CD1c-positive myeloid dendritic cell (primary cell): ENCODE measurements around the gene ATP1A2.

ENCODE experiments used
- DNase-seq: peaks from one replicate; pipeline ENCODE4 v3.0.0-alpha.2; 2016; ENCODE audit errors: extremely low spot score

Gene ATP1A2

DNA sequence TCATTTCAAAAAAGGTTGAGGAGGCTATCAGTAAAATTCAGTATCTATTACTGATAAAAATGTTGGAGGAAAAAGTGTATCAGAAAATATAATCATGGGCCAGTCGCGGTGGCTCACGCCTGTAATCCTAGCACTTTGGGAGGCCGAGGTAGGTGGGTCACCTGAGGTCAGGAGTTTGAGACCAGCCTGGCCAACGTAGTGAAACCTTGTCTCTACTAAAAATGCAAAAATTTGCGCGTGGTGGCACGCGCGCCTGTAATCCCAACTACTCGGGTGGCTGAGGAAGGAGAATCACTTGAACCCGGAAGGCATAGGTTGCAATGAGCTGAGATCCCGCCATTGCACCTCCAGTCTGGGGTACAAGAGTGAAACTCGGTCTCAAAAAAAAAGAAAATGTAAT is 30.5 kb downstream of the ATP1A2 start:
- DNase-seq = no peak

DNA sequence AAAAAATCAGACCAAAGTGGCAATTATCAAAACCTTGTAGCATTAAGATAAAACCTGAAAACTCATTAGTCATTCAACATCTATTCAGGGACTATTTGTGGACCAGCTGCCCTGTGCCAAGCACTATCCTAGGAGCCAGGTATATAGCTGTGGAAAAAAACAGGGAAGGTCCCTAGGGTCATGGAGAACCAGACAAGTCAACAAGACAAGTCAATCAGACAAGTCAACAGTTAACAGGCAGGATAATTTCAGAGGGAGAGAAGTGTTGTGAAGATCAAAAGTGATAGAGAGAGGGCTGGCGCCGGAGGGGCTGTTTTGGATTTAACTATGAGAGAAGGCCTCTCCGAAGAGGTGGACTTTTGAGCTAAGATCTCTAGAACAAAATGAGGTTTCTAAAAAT is 32.6 kb downstream of the ATP1A2 start:
- no peak for DNase-seq

DNA sequence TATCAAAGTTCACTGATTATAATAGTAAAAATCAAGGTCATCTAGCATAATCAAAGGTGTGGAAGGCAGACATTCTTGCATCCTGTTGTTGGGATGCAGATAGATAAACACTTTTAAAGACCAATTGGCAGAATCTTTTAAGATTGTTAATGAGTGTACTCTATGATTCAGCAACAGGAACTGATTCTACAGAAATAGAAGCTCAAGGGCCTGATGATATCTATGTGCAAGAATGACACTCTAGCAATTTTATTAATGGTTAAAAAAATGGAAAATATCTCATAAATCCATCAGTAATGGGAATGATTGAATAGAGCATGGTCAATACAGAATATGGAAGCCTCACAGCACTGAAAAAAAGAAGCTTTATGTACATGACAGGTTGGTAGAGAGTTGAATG is 33.7 kb downstream of the ATP1A2 start:
- DNase-seq = no peak

DNA sequence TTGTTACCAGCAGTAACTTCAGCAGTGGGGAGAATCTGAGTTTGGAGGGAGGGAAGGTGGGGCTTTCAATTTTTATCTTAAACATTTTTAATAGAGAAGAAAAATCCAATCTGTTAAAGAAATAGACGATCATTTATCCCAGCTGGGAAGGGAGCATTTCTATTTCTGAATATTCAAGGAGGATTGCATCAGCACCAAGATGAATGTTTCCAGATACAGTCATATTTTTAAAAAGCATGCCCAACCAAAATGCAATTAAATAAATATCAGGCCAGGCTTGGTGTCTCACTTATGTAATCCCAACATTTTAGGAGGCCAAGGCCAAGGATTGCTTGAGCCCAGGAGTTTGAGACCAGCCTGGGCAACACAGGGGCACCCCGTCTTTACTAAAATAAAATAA is 34.2 kb downstream of the ATP1A2 start:
- DNase-seq = no peak

DNA sequence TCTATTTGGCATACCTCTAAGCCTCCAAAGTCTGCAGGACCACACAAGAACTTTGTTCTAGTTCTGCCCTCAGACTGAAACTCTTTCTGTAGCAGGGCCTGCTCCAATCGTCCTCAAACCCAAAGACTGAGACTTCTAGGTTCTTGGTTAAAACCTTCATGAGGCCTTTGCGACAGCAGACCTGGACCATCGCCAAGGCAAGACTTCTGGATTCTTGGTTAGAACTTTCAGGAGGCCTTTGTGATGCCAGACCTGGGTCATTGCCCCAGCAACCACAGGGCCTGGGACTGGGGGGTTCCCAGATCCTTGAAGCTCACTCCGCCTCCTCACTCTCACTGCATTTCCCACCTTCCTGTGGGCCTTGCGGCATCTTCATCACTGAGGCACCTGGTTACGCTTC is 35.7 kb downstream of the ATP1A2 start, which contains the start of gene ATP1A4:
TSS of gene ATP1A4 (plus strand) at position 301 of the 400 bp plus-strand sequence. CDS start 438 bp downstream, outside the sequence.
- DNase-seq = no peak

DNA sequence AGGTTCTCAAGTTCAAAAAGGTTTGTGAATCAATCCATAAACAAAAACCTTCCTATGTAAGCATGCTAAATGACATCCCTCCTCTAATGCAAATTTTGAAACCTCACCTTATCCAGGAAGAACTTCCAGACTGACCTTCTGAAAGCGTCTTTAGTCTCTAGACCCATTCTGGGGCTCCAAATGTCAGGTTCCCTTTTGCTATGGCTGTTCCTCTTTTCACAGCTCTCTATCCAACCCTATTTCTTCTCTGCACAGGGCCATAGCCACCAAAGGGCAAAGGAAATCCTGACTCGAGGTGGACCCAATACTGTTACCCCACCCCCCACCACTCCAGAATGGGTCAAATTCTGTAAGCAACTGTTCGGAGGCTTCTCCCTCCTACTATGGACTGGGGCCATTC is 39.2 kb downstream of the ATP1A2 start:
- DNase-seq = peak; percentile 60

DNA sequence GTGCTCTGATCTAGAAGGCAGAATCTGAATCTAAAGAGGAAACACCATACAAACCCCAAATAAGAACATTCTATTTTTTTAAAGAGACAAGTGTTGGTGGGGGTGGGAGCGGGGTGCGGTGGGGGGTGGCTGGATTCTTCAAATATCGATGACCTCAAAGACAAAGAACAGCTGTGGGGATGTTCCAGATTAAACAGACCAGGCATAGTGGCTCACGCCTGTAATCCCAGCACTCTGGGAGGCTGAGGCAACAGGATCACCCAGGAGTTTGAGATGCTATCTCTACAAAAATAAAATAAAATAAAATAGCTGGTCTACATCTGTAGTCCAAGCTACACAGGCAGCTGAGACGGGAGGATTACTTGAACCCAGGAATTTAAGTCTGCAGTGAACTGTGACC is 40.8 kb downstream of the ATP1A2 start:
- DNase-seq = no peak

DNA sequence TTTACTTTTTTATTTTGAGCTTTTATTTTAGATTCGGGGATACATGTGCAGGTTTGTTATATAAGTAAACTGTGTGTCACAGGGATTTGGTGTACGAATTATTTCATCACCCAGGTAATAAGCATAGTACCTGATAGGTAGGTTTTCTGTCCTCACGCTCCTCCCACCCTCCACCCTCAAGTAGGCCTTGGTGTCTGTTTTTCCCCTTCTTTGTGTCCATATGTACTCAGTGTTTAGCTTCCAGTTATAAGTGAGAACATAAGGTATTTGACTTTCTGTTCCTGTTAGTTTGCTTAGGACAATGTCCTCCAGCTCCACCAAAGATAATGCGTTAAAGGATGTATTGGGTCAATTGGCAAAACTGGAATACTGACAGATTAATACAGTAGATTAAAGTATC is 41.6 kb downstream of the ATP1A2 start:
- no peak for DNase-seq

DNA sequence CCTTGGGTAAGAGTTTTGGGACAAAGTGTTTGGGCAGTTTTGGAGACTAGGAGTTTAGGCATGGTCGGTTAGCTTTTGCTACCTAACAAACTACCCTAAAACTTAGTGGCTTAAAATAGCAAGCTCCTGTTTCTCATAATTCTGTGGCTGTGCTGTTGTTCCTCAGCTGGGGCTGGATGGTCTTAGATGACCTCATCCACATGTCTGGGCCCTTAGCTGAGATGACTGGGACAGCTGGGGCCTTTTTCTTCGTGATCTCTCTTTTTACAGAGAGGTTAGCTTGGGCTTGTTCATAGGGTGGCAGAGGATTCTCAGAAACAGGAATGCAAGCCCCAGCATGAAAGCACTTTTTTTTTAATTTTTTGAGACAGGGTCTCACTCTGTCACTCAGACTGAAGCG is 42.5 kb downstream of the ATP1A2 start:
- no peak for DNase-seq

DNA sequence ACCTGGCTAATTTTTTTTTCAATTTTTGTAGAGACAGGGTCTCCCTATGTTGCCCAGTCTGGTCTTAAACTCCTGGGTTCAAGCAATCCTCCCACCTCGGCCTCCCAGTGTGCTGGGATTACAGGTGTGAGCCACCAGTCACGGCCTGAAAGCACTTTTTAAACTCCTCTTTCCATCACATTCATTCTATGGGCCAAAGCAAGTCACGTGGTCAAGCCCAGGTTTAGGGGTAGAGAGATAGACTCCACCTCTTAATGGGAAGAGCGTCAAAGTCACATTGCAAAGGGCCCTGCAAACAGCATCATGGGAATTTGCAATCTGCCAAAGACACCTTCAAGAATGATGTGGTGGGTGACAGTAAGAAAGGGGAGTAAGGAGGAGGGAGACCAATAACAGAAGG is 43.0 kb downstream of the ATP1A2 start:
- no peak for DNase-seq

DNA sequence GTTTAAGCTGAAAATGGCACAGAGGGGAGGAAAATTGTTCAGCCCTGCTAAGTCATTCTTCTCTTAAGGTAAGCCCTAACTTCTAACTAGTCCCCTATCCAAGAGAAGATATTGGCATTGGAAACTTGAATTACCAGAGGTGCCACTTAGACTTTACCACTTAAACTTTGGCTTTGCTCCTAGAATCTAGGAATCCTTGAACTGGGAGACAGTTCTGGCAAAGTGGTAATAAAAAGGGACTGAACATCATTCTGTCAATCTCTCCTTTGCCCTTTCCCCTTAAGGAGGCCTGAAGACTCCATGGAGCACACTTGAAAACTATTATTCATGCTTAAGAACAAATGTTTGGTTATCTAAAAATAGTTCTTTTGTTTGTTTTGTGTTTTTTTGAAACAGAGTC is 44.3 kb downstream of the ATP1A2 start:
- DNase-seq = no peak

DNA sequence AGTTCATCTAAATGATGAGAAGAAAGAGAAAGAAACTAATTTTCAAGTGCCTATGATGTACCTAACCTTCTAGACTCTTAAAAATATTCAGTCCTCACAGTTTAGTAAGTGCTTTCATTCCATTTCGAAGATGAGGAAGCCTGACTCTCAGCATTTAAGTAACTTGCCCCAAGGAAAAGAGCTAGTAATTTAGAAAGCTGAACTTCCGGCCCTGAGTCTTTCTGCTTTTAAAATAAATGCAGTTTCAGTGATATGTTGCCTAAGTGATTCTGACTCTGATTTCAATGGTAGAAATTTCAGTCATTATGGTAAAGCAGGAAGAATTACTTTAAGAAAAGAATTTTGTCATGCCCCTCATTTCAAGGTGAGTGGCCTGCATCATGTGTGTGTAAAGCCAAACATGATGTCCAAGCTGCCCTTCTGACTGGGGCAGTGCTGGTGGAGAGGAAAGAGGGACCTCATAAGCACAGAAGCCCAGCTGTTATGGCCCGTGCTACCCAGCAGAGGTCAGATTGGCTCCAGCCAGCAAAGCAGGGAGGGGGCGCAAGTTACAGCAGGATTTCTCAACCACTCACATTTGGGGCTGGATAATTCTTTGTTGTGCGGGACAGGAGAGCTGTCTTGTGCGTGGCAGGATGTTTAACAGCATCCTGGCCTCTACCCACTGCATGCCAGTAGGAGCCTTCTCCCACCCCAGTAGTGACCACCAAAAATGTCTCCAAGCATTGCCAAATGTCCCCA is 46.6 kb downstream of the ATP1A2 start:
- peak; percentile 36 for DNase-seq

DNA sequence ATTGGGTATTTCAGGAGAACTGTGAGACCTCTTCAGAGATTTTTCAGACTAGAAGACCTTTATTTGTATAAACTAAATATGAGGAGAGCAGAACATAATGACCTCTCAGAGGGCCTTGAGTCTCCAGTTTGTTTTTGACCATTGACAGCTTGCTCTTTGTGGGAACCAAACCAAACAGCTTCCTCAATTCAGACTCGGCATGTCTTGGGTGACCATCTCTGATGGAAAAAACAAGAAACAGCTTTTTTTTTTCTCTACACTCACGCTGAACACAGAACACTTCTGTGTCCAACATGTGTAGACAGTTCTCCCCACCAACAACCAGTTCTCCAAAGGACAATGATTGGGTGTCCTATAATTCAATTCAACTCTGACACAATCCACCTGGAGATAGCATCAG is 47.4 kb downstream of the ATP1A2 start:
- peak; percentile 62 for DNase-seq

DNA sequence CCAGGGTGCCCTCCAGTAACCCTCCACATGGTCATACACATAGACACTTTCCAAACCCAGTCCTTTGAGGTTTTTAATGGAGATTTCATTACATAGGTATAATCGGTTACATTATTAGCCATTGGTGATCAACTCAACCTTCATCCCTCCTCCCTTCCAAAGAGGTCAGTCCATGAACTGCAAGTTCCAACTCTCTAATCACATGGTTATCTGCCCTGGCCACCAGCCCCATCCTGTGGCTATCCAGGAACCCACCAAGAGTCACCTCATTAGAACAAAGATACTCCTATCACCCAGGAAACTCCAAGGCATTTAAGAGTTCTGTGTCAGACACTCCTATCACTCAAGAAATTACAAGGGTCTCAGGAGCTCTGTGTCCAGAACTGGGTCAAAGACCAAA is 48.1 kb downstream of the ATP1A2 start:
- DNase-seq = no peak

DNA sequence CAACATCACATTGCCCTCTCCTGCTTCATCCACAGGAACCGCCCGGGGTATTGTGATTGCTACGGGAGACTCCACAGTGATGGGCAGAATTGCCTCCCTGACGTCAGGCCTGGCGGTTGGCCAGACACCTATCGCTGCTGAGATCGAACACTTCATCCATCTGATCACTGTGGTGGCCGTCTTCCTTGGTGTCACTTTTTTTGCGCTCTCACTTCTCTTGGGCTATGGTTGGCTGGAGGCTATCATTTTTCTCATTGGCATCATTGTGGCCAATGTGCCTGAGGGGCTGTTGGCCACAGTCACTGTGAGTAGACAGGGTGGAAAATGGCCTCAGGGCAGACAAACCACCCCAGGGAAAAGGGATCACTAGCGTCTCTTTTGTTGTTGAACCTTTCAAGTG is 48.6 kb downstream of the ATP1A2 start:
- no peak for DNase-seq

DNA sequence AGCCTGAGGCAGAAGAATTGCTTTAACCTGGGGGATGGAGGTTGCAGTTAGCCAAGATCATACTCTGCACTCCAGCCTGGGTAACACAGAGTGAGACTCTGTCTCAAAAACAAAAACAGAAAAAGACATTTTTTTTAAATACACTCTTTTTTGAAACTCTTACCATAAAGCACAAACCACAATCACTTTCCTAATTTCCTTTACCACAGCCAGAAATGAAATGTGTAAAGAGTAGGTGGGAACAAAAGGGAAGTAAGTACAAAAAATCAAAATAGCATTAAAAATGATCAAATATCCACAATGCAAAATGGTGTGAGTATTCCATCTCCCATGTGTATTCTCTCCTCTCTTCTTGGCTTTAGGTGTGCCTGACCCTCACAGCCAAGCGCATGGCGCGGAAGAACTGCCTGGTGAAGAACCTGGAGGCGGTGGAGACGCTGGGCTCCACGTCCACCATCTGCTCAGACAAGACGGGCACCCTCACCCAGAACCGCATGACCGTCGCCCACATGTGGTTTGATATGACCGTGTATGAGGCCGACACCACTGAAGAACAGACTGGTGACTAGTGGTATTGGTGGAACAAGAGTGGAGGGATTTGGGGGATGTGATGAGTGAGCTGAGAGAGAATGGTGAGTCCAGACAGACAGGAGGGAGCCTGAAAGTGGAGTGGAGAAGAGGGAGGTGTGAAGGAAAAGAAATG is 50.8 kb downstream of the ATP1A2 start:
- DNase-seq = peak; percentile 77

DNA sequence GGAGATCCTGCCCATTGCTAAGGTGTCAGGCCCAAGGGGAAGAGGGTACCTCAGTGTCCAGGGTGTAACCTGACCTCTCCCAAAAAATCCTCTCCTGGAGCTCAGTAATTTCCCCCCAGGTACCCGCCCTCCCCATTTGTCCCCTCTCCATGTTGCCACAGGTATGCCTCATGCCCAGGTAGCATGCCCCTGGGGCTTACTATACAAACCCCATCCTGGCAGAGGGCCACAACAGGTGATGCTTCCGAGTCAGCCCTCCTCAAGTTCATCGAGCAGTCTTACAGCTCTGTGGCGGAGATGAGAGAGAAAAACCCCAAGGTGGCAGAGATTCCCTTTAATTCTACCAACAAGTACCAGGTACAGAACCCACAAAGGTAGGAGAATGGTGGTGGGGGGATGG is 51.5 kb downstream of the ATP1A2 start:
- DNase-seq = no peak

DNA sequence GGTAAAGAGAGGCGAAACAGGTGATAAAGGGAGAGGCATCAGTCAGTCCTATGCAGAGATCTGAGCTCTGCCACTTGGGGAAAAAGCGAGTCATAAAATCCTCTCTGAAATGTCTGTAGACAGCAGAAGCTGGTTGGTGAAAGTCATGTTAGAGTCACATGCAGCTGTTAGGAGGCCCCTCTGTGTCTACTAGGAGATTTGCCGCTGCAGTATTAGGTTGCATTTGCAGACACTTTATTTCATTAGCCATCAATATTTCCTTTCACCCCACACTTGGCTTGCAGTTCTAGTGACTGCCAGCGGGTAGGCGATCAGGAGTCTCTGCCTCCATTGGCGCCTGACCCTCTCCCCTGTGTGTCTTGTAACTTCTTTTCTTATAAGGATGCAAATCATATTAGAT is 52.0 kb downstream of the ATP1A2 start:
- DNase-seq = peak; percentile 3

DNA sequence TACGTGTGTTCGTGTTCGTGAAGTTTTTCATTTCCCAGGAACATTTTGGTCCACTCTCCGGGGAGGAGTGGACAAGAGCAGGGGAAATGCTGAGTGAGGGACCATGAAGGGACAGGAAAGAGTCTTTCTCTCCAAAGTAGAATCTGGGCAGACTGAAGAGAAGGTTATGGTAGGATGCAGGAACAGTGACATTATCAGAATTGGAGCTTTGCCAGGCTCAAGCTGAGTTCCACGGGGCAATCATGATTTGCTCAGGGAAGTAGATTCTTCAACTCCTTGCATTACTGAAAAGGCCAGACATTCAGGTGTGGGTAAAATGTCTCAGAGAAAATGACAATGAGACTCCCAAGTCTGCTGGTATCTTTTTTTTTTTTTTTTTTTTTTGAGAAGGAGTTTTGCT is 52.5 kb downstream of the ATP1A2 start:
- DNase-seq = no peak

DNA sequence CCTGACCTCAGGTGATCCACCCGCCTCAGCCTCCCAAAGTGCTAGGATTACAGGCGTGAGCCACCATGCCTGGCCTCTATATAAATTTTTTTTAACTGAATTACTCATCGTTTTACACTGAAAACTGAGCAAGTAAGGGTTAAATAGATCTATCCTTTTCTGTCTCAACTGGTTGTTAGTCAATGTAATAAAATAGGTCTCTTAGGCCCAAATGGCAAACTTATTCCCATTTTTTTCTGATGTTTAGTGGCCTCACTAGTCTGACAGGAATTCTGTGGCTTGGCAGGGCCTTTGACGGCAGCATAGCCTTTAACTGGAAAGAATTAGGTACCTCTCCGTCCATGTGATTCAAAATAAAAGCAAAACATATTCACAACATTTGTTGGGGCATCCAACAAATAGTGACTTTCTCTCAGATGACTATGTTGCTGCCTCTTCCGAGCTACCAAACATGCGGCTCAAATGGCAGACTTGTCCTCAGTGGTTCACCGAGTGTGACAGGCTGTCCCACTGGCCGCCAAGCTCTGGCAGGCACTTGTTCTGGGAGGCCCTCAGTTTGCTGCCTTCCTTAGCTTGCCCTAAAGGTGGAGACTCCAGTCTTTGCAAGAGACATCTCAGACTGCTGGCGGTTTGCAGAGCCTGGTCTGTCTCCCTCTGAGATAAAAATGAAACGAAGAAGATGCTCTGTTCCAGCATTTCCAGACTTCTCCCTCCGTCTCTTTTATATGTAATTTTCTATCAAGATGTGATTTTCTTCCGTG is 53.2 kb downstream of the ATP1A2 start:
- DNase-seq = no peak

DNA sequence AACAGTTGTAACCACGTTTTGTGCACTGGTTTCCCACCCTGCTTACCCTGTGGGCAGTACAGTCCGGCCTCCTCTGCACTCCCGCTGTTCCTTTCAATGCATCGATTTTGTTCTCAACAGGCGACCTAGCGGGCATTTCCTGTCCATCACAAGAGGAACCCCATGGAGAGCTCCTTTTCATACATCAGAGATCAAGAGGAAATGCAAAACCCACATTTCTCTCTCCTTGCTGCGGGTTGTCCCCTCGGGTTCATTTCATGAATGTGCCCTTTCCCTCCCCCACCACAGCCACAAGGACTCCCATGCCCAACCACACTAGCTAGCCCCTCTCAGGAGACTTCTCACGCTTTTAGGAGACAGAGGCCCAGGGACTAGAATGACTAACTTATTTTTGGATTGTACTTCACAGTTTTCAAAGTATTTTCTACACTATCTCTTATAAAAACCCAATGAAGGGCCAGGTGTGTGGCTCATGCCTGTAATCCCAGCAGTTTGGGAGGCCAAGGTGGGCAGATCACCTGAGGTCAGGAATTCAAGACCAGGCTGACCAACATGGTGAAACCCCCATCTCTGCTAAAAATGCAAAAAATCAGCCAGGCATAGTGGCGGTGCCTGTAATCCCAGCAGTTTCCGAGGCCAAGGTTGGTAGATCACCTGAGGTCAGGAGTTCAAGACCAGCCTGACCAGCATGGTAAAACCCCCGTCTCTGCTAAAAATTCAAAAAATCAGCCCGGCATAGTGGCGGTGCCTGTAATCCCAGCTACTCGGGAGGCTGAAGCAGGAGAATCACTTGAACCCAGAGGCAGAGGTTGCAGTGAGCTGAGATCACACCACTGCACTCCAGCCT is 54.2 kb downstream of the ATP1A2 start:
- DNase-seq = peak; percentile 46

DNA sequence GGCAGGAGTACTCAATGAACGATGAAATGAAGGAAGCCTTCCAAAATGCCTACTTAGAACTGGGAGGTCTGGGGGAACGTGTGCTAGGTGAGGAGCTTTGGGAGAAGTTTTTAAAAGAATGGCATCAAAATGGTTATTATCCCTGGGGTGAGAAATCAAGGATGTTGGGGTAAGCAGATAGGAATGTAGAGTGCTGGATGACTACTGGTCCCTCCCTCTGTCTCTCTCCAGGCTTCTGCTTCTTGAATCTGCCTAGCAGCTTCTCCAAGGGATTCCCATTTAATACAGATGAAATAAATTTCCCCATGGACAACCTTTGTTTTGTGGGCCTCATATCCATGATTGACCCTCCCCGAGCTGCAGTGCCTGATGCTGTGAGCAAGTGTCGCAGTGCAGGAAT is 55.8 kb downstream of the ATP1A2 start:
- DNase-seq = no peak
